ENCODE data around the gene PLSCR4.
"Not testable (repeated sequence)": the region's sequence is repeated elsewhere in the genome, so short reads cannot be mapped to it uniquely, and the experiment has no call there.

The PLSCR4 gene, protein sequence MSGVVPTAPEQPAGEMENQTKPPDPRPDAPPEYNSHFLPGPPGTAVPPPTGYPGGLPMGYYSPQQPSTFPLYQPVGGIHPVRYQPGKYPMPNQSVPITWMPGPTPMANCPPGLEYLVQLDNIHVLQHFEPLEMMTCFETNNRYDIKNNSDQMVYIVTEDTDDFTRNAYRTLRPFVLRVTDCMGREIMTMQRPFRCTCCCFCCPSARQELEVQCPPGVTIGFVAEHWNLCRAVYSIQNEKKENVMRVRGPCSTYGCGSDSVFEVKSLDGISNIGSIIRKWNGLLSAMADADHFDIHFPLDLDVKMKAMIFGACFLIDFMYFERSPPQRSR

DNA sequence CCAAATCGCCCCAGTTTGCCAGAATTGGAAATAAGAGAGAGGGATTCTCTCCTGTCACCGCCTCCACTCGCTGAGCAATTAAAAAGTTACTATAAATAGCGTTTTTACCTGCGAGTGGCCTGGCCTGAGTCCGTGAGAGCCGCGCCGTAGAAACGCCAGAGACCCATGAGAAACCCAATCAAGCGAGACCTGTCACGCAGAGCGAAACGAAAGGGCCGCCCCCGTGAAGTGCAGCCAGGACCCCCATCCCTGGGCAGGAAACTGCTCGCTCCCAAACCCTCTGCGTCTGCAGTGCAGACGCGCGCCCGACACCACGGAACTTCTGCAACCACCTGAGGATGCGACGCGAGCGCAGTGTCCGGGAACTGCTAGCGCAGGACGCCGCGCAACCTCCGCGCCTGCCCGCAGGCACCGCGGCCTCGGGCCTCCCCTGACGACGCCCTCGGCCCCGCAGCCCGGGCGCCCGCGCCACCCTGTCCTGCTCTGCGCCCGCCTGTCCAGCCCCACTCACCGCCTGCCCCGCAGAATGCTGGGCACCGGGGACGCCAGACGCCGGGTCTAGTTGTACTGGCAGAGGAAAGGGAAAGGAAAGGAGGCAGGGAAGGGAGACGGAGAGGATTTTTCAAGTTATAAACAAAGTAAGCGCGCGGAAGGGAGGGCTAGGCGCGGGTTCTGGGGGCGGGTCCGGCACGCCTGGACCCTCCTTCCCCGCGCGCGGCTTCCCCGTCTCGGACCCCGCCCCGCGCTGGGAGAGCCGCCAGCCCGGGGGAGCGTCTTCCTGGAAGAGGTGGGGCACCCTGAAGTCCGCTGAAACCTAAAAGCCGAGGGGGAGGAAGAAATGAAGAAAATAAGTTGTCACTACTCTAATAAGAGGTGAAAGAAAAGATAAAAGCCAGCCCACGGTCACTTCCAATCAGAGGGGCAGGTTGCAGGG, at the start of gene PLSCR4:
TSS of gene PLSCR4 (minus strand) at position 657 of the 934 bp plus-strand sequence. CDS start 29,034 bp downstream, outside the sequence.
- DNase-seq (ENCODE audit: low spot score) = peak; percentile 92

DNA sequence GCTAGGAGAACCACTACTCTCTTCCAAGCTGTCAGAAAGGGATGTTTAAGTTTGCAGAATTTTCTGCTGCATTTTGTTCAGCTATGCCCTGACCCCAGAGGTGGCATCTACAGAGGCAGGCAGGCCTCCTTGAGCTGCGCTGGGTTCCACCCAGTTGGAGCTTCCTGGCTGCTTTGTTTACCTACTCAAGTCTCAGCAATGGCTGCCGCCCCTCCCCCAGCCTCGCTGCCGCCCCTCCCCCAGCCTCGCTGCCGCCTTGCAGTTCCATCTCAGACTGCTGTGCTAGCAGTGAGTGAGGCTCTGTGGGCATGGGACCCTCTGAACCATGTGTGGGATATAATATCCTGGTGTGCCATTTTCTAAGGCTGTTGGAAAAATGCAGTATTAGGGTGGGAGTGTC, 42.5 kb upstream of the PLSCR4 start:
- DNase-seq (ENCODE audit: low spot score) = not testable (repeated sequence)

DNA sequence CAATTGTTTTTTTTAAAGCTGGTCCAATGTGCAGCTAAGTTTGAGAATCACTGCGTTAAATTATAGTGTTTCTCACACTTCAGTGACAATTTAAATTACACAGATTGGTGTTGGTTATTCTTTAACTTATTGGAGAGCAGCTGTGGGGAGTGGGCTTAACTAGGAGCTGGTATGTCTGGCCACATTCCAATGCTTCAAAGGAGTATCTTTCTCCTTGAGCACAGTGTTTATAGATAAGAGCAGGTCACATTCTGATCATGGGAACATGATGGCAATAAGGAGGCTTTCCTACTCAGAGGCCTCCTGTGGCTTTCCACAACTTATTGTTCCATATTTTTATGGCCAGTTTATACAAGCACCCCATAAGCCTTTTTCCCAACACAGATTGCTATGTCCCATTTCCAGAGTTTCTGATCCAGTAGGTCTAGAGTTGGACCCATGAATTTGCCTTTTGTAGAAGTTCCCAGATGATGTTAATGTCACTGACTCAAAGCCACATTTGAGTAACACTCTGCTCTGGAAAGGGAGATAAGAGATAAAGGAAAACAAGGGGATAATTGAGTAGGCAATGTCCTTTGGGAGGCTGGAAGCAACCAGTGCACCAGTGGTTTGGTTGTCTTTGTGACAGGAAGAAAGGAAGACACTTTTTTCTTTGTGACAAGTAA, 33.0 kb upstream of the PLSCR4 start:
- no peak for DNase-seq (ENCODE audit: low spot score)

DNA sequence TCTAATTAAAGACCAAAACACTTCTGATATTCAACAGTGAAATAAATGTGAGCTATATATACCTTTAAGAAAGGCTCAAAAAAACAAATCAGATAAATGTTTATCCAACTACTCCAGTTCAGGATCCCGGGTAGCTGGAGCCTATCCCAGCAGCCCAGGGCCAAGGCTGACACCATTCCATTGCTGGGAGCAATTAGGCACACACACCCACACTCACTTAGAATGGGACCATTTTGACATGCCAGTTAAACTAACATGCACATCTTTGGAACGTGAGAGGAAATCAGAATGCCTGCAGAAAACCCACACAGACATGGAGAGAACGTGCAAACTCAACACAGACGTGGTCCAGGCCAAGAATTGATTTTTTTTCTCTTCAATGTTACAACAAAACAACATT, 30.0 kb upstream of the PLSCR4 start:
- peak; percentile 60 for DNase-seq (ENCODE audit: low spot score)

DNA sequence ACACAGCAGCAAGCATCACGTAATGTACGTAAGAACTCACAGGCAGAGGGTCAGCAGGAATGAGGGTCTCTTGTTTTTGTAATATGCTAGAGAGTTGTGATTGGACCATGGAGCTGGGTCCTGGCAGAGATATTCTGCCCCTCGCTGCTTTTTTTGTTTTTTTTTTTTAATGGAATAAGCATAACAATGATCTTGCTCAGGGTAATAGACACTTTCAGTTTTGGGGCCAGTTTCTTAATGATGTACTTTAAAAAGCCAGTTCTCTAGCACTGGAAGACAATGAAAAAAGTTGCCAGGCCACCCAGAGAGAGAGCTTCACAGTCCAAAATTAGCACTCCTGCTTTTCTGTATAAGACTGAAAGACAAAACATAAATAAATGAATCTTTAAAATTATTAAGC, 29.0 kb upstream of the PLSCR4 start:
- DNase-seq (ENCODE audit: low spot score) = no peak

DNA sequence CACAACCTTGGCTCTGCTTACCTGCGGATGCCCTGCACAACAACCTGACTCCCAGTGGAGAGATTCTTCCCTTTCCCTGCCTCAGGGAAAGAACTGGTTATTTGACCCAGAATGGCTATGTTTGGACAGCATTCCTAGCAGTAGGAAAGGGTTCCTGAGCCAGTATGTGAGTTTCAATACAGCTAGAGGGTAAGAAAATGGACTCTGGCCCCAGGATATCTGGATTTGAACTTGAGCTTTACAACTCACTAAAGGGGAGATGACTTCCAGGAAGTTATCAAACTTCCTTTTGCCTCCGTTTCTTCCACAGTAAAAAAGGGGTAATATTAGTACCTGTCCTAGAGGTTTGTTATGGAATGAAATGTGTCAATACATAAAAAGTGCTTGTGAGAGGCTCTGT, 28.1 kb upstream of the PLSCR4 start:
- no peak for DNase-seq (ENCODE audit: low spot score)

DNA sequence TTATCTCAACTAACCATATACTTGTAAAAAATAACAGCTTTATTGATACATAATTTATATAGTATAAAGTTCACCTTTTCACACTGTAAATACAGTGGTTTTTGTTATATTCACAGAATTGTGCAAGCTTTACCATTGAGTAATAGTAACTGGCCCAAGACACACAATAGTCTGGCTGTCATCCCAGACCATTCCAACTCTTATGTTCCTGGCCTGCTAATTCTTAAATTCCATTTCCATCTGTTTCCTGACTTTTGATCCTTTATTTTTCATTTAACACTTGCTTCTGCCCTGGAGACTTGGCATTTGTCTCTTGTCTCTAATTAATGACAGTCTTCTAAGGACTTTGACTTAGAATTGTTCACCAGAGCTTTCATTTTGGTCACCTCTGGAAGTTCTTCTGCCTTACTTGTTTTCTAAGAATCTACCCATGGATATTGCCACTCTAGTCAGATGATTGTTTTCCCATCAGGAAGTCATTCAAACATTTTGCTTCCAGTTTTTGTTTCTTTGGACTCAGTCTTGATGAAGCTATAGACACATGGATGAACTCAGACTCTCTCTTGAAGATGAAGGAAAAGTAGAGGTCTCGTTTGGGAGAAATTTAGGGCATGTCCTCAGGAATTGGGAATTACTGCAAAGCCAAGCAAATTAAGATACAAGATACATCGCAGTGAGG, 27.2 kb upstream of the PLSCR4 start:
- peak; percentile 63 for DNase-seq (ENCODE audit: low spot score)

DNA sequence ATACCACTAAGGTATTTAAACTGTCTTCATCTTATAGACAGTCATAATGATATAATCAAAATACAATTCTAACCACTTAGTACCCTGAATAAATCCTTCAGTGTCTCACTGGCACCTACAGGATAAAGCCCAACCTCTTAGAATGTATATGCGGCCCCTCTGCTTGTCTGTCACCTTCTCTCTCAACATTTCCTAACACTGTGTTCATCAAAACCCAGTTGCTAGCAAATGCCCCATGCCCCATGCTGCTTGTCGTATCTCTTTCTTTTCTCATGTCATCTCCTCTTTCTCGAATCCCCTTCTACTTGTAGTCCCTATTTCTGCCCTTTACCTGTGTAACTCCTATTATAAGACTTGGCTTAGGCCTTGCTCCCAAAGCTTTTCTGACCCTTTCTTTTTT, 24.6 kb upstream of the PLSCR4 start:
- no peak for DNase-seq (ENCODE audit: low spot score)

DNA sequence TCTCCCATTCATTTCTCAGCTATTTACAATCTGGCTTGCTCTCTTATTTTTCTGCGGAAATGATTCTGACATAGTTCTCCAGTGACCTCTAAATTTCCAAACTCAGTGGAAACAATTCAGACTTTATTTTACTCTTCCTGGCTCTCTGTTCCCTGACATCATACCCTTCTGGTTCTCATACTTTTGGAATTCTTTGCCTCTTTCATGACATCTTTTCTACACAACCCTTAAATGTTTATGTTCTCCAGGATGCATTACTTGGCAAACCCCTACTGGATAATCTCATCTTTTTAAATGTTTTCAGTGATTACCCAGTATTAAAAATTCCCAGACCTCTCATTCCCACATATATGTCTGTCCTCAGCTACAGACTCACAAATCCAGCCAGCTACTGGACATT, 23.9 kb upstream of the PLSCR4 start:
- DNase-seq (ENCODE audit: low spot score) = peak; percentile 64

DNA sequence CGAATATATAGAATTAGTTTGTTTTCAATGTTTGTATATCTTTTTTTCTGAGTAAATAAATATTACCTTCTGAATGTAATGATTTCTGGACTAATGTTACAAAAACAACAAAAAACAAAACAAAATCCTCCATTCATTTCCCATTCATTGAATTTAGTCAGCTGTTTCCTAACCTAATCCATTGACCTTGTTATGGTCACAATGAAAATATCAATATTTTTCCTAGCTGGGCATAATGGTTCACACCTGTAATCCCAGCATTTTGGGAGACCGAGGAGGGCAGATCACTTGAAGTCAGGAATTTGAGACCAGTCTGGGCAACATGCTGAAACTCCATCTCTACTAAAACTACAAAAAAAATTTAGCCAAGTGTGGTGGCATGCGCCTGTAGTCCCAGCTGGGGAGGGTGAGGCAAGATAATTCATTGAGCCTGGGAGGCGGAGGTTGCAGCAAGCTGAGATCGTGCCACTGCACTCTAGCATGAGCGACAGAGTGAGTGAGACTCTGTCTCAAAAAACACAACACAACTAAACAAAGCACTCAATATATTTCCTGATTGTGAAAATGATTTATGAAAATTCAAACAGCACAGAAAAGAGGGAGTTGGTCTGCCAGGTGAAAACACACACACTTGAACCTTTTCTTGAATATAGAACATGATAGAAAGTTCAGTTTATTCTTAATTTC, 23.0 kb upstream of the PLSCR4 start:
- no peak for DNase-seq (ENCODE audit: low spot score)

DNA sequence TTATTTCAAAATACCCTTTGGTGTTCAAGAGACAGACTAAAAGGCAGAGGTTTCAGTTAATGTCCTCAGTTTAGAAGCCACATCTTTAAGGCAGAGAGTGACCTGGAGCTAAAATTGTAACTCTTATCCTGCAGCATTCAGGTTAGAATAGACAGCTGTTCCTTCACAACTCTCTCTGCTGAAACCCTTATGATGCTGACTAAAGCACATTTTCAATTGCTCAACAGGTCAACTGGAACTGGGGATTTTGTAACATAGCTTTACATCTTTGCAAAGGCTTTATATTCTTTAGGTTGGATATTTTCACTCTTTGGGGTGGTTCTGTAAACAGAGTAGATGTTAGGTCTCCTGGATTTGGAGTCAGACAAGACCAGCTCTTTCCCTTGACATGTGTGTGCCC, 20.3 kb upstream of the PLSCR4 start:
- no peak for DNase-seq (ENCODE audit: low spot score)

DNA sequence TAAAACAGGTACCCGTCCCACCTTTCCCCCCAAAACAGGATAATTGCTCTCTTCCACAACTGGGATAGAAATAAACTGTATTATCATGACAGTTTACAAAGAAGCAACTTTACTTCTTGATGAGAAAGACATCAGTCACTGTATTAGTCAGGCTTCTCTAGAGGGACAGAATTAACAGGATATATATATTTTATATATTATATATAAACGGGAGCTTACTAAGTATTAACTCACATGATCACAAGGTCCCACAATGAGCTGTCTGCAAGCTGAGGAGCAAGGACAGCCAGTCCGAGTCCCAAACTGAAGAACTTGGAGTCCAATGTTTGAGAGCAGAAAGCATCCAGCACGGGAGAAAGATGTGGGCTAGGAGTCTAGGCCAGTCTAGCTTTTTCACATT, 18.4 kb upstream of the PLSCR4 start:
- no peak for DNase-seq (ENCODE audit: low spot score)

DNA sequence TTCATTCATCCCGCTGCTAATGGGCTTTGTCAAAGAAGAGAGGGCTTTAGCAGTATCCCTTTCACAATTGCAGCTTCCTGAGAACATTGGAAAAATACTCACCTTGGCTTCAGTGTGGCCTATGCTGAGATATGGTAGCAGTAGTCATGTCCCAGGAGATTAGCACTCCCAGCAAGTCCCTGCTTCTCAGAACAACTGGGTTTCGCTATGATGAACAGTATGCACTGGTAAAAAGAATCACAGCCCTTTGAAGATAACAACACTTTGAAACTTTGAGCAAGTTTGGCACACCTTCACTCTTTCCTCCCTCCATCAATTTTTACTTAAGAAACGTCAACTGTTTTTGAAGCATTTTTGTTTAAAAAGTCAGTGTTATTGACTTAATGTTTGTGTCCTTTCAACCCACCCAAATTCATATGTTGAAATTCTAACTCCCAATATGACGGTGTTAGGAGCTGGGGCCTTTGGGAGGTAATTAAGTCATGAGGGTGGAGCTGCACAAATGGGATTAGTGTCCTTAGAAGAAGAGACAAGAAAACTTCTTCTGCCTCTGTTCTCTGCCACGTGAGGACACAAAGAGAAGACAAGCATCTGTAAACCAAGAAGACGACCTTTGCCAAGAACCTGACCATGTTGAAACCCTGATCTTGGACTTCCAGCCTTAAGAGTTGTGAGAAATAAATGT, 17.8 kb upstream of the PLSCR4 start:
- no peak for DNase-seq (ENCODE audit: low spot score)

DNA sequence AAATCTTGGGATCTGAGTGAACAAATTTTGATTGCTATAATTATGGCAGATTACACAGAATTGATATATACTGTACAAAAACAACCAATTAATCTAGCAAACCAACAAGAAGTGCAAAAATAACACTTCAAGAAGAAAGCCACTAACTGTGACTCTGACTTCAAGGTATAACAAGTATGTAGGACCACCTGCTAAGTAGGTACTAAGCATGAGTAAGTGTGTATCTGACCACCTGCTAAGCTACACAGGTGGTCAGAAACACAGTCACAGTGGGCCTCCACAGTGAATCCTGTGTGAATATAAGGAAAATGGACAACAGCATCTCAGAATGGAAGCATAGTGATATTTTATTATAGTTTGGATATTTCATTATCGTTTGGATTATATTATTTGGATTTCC, 14.8 kb upstream of the PLSCR4 start:
- DNase-seq (ENCODE audit: low spot score) = no peak

DNA sequence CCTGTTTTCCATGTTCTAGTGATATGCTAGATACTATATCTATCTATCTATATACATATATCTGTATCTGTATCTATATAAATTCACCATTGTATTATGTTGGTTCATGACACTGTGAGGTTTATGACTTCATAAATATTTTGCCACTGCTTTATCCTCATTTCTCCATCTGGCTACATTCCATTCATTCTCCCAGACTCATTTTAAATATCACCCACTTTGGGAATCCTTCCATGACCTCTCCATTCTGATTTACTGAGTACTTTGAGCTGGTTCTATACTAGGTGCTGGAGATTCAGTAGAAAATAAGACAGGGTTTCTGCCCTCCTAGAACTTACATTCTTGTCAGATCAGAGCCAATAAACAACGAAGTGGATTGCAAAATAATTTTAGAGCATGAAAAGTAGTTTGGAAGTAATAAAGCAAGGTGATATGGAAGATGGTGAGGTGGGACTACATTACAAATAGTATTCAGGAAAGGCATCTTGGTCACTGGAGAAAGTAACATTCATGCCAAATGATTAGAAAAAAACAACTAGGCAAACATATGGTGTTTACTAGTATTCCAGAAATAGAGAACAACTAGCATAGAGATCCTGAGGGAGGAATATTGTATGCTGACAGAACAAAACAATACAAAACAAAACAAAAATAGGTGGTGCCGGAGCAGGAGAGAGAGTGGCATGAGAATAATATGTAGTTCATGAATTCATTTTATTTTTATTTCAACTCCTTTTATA, 11.6 kb upstream of the PLSCR4 start:
- DNase-seq (ENCODE audit: low spot score) = no peak

DNA sequence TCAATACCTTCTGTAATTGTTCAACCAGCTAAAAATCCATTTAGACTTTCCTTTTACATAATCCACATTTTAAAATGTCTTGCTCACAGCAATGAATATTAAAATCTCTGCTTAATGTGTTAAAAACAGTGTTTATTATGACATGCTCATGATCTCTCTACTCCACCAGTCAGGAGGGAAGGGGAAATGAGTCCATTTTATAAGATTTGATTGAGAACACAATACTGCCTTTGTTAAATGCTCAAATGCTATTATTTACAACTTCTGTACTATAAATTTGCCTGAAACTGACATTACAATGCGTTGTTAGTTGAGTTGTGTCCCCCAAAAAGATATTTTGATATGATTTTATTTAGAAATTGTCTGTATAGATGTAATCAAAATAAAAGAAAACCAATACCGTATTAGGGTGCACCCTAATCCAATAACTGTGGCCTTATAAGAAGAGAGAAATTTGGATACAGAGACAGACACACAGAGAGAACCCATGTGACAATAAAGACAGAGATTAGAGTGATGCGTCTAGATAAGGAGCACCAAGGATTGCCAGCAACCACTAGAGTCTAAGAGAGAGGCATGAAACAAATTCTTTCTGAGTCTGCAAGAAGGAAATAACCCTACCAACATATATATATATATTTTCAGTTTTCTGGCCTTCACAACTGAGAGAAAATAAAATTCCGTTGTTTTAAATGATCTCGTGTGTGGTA, 9.1 kb upstream of the PLSCR4 start:
- DNase-seq (ENCODE audit: low spot score) = no peak

DNA sequence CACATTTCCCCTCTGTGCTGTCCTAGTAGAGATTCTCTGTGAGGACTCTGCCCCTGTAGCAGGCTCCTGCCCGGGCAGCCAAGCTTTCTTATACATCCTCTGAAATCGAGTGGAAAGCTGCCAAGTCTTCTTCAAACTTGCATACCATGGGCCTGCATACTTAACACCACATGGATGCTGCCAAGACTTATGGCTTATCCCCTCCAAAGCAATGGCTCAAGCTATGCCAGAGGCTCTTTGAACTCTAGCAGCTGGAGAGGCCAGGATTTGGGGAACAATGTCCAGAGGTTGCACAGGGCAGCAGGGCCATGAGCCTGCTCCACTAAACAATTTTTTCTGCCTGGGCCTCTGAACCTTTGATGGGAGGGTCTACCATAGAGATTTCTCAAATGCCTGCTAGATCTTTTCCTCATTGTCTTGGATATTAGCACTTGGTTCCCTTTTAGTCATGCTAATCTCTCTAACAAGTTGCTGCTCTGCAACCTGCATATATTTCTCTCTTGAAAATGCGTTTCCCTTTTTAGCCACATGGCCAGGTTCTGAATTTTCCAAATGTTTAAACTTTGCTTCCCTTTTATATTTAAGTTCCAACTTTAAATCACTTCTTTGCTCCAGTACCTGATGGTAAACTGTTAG, 6.1 kb upstream of the PLSCR4 start:
- DNase-seq (ENCODE audit: low spot score) = no peak

DNA sequence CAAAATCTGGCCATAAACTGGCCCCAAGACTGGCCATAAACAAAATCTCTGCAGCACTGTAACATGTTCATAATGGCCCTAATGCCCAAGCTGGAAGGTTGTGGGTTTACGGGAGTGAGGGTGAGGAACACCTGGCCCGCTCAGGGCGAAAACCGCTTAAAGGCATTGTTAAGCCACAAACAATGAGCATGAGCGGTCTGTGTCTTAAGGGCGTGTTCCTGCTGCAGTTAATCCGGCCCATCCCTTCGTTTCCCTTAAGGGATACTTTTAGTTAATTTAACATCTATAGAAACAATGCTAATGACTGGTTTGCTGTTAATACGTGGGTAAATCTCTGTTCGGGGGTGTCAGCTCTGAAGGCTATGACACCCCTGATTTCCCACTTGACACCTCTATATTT, 1.5 kb upstream of the PLSCR4 start:
- not testable (repeated sequence) for DNase-seq (ENCODE audit: low spot score)

DNA sequence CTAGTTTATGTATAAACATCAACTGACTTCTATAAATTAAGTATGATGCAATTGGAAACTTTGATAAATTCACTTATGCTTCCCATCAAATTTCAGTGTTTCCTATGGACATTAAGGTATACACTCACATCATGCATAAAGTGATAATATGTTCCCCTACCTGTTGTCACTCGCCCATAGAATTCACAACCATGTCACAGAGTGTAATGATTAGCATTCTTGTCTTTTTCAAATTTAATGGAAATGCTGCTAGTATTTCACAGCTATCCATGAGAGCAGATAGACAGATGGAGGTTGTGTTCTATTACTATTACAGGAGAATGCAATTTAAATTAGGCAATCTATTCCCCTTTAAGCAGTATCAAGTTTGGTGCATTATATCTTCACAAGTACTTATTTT, 984 bp downstream of the PLSCR4 start:
- DNase-seq (ENCODE audit: low spot score) = no peak

Data from AG20443 (cell line).